HG03196 (cell line): Measurements from ENCODE around the gene CACNA2D2.
"Not testable (repeated sequence)": the region's sequence is repeated elsewhere in the genome, so short reads cannot be mapped to it uniquely, and the experiment has no call there.

Source experiments
- ATAC-seq: cut with Tn5 transposase; IDR thresholded peaks from one replicate; pipeline ENCODE4 v1.9.1; 2021; ENCODE audit not compliant: unreplicated experiment

CACNA2D2 gene

GRCh38 chr3:50530001-50530970 is 26.9 kb upstream of the CACNA2D2 start:
- ATAC-seq = no peak

- ATAC-seq = no peak
Observed at GRCh38 chr3:50525987-50526386, 22.6 kb upstream of the CACNA2D2 start.

DNA sequence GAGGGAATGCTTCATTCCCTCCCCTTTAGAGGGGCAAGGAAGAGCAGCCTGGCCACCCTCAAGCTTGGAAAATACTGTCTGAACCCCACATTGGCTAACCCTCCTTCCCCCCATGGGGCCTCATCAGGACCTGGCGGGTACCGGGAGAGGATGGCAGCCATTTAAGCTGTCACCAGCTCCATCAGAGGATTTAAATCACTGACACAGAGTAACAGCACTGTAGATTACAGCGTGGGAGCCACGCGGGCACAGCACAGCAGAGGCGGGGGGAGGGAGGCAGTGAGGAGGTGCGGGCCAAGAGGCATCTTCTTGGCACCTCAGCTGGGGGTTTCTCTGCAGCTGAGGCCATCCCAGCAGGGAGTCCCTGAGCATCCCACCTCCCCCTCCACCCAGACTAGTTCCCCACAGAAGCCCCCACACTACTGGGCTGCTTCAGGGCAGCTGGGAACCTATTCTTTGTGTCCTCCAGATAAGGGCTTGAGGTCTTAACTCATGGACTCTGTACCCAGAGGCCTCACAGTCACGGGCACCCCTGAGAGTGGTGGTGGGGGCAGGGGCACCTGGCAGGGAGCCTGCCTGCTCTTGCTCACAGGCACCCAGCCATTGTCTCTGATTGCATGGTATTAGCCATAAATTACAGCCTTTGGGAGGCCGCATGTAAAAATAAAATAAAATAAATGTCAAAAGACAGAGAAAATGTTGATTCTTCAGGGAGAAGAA is 21.9 kb upstream of the CACNA2D2 start:
- no peak for ATAC-seq

DNA sequence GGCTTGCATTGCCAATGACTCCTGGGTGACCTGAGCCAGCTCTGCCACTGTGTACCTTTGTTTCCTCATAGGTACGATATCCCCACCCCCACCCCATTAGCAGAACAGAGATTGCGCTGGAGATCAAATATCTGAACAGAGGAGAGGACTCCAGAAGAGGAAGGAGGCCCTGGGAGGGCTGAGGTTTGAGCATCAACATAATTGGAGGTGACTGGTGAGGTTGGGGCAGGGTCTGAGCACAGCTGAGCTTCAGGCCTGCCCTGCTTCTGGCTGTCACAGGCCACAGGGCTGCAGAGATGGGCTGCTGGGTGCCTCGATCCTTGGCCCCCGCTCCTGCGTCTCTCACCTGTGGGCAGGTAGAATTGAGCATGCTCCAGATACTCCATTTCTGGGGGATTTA is 21.3 kb upstream of the CACNA2D2 start:
- ATAC-seq = no peak

DNA sequence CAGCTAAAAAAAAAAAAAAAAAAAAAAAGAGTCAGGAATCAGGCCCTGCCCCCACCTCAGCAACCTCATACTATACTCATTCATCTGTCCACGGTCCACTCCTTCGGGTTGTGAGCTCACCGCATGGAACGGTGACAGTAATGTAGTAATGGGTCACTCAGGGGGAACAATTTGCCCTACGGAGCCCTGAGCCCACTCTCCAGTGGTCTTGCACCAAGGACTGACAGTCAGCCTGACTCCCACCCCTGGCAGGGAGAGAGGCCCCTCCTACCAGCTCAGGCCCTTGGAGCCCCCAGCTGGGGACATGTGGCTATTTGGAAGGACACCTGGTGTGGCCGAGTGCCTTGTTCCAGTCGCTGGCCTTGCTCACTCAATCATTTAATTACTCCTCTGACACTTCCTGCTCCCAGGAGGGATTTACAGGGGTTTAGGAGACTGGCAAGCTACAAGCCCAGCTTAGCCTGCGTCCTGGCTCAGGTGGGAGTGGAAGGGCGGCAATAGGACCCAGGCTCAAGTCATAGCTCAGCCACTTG is 19.9 kb upstream of the CACNA2D2 start:
- no peak for ATAC-seq

GRCh38 chr3:50521572-50521971 is 18.1 kb upstream of the CACNA2D2 start:
- no peak for ATAC-seq

DNA sequence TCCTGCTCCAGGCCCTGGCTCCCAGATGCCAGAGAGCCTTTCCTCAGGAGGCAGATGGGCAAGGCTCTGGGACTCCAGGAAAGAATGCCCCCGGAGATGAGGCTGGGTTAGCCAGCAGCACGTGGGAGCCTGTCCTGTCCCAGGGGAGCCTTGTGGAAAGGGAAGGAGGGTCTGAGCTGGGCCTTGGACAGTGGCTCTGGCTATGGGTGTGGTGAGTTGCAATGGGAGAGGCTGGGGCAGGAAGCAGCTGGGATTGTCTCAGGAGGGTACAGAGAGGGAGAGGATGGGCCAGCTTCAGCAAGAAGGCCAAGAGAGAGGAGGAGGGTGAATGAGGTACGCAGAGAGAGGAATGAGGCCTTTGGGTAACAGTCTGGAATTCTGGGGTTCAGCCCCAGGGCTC is 17.4 kb upstream of the CACNA2D2 start:
- no peak for ATAC-seq

GRCh38 chr3:50519471-50520089 is 16.1 kb upstream of the CACNA2D2 start:
- ATAC-seq = no peak

- no peak for ATAC-seq
Observed at GRCh38 chr3:50518436-50518835, 15.0 kb upstream of the CACNA2D2 start.

- ATAC-seq = no peak
Observed at GRCh38 chr3:50517721-50518206, 14.3 kb upstream of the CACNA2D2 start.

- no peak for ATAC-seq
Observed at GRCh38 chr3:50516440-50516871, 13.0 kb upstream of the CACNA2D2 start.

DNA sequence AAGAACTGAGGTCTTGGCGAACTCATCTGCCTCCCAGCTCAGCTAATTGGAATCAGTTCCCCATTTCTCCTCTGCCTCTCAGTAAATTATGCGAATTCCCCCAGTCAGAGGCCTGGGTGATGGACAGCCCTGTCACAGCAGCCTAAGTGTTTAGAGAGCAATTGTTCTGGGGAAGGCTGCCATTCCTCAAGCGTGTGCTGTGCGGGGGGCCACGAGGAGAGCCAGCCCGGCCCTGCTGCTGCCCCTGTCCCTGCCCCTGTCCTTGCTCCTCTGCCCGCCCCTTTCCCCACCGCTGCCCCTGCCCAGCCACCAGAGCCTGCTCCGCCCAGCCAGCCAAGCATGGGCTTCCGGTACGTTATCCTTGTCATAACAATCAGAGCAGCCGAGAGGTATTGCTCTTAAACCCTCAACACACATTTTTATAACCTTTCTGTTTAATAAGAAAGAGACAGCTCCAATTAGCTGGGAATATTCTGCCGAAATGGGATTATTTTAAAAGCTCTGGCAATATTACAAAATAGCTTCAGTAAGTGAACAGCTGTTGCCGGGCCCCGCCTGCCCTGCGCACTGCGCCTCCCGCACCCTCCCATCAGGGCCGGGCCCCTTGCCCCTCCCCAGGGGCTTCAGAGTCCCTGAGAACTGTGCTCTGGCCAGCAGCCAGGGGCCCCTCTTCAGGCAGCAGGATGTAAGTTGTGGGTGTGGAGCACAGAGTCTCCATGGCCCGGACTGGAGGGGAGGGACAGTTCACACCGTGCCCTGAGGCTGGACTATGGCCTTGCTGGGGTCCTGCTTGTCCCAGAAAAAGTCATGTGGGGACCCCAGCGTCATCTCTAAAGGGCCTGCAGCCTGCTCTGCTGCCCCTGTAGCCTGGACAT is 12.4 kb upstream of the CACNA2D2 start:
- ATAC-seq = no peak

DNA sequence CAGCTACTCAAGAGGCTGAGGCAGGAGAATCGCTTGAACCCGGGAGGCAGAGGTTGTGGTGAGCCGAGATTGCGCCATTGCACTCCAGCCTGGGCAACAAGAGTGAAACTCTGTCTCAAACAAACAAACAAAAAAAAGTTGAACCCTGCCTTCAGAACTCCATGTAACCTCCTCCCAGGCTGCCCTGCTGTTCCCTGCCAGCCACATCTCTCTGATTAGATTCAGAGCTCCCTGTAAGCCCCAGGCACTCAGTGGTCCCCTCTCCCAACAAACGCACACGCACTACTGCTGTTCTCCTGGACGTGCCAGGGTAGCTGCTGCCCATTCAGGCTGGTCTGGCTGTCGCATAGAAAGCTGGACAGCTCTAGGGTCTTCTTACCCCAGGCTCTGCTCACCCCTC is 9.5 kb upstream of the CACNA2D2 start:
- not testable (repeated sequence) for ATAC-seq

GRCh38 chr3:50512131-50512530 is 8.7 kb upstream of the CACNA2D2 start:
- no peak for ATAC-seq

DNA sequence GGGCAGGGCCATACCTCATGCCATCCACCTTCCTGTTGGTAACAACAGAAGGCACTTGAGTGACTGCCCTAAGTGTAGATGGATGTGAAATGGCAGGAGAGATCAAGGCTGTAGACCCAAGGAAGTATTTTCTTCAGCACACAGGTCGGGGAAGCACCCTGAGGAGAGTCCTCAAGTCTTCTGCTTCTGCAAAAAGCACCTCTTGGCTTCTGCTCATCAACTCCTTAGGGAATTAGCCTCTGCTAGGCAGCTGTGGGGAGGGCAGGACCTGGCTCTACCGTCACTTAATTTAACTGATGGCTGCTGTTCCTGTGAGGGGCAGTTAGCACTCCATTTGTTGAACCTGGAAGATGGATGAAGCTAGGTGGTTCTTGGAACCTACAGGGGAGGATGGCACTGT is 6.9 kb upstream of the CACNA2D2 start:
- no peak for ATAC-seq

DNA sequence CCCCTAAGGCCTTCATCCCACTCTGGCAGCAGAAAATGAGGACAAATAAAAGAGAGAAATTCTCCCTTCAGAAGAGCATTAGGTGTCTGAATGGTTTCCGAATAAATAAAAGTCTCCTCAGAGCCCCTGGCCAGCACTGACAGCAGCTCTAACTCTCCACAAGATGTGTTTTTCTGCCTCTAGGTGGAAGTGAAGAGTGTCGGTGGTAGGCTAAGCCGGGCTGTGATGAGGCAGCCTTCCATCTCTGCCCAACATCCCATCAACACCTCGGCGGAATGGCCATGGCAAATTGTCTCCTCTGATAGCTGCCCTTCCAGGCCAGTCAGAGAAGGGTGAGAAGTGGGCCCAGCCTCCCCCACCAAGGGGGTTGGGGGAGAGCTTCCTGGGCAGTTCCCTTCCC is 6.3 kb upstream of the CACNA2D2 start:
- no peak for ATAC-seq

DNA sequence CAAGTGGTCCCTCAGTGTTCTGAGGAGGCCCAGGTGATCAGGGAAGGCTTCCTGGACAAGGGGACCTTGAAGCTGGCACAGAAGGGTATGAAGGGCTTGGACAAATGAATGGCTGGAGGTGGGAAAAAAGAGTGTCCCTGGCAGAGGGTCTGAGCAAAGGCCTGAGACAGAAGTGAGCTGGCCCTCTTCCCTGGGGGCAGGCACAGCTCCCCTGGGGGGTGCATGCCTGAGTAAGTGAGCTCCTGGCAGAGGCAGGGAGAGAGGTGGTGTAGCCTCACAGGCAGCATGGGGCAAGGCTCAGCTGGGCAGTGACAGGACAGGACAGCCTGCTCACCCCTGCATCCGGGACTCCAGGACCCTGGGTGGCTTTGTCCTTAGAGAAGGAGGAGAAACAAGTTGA is 5.4 kb upstream of the CACNA2D2 start:
- ATAC-seq = no peak

- no peak for ATAC-seq
Observed at GRCh38 chr3:50506169-50506568, 2.7 kb upstream of the CACNA2D2 start.

GRCh38 chr3:50504681-50505080 is 1.2 kb upstream of the CACNA2D2 start:
- ATAC-seq = no peak
